GM23338 (cell line): ENCODE data around the gene COMP. TPM values are rescaled to one million over a fixed set of nuclear protein-coding genes. Genes with fewer than 3 reads are reported as not detected.
A peak's percentile ranks its signal among the peaks of the same experiment; 100 is the strongest.

Experiments used
- ATAC-seq: fragments of 200-7000 bp; cut with Tn5 transposase; 3 replicates; pipeline ENCODE4 v1.9.1; 2020
- DNase-seq: peaks from one replicate; pipeline ENCODE4 v3.0.0-alpha.2; 2015; ENCODE audit warnings: low spot score
- H2AFZ ChIP-seq: fragments of 200-600 bp; sonication (generic); 2 replicates; pipeline ENCODE4 v1.8.0; 2016; ENCODE audit warnings: antibody characterized with exemption, mild to moderate bottlenecking, moderate library complexity
- H3F3A ChIP-seq: fragments of 200-600 bp; sonication (generic); replicated peaks from 2 replicates; pipeline ENCODE4 v1.8.0; 2017; ENCODE audit warnings: antibody characterized with exemption, mixed run types, low read depth
- H3K27ac ChIP-seq: fragments of 200-600 bp; sonication (generic); 2 replicates; pipeline ENCODE4 v1.6.1; 2016; ENCODE audit warnings: low read depth
- H3K27me3 ChIP-seq: fragments of 200-600 bp; sonication (generic); 2 replicates; pipeline ENCODE4 v1.8.0; 2016; ENCODE audit warnings: mild to moderate bottlenecking, mixed run types, moderate library complexity; ENCODE audit not compliant: insufficient read depth
- H3K36me3 ChIP-seq: fragments of 200-600 bp; sonication (generic); 2 replicates; pipeline ENCODE4 v1.8.0; 2016; ENCODE audit warnings: mild to moderate bottlenecking; ENCODE audit not compliant: insufficient read depth
- H3K4me1 ChIP-seq: fragments of 200-600 bp; sonication (generic); 2 replicates; pipeline ENCODE4 v1.8.0; 2016; ENCODE audit warnings: mild to moderate bottlenecking, moderate library complexity; ENCODE audit not compliant: insufficient read depth
- H3K4me2 ChIP-seq: fragments of 200-600 bp; sonication (generic); 2 replicates; pipeline ENCODE4 v1.7.1; 2017; ENCODE audit warnings: mixed run types
- H3K4me3 ChIP-seq: fragments of 200-600 bp; sonication (generic); 2 replicates; pipeline ENCODE4 v1.6.1; 2016; ENCODE audit warnings: mixed run types
- H3K79me2 ChIP-seq: fragments of 200-600 bp; sonication (generic); replicated peaks from 2 replicates; pipeline ENCODE4 v1.8.0; 2017; ENCODE audit warnings: mild to moderate bottlenecking; ENCODE audit not compliant: insufficient read depth
- H3K9me2 ChIP-seq: fragments of 200-600 bp; sonication (generic); 2 replicates; pipeline ENCODE4 v1.8.0; 2017; ENCODE audit not compliant: insufficient read depth
- H4K20me1 ChIP-seq: fragments of 200-600 bp; sonication (generic); replicated peaks from 2 replicates; pipeline ENCODE4 v1.8.0; 2017; ENCODE audit warnings: mild to moderate bottlenecking; ENCODE audit not compliant: insufficient read depth
- H3K27ac Mint-ChIP-seq: 2 replicates; pipeline ENCODE4 v1.8.0; 2020; ENCODE audit warnings: inconsistent platforms, mild to moderate bottlenecking, moderate library complexity, mixed read lengths
- H3K27me3 Mint-ChIP-seq: 3 replicates; pipeline ENCODE4 v1.8.0; 2022; ENCODE audit warnings: low read depth, mild to moderate bottlenecking, moderate library complexity, mixed read lengths, inconsistent platforms; ENCODE audit not compliant: insufficient read depth, poor library complexity
- H3K36me3 Mint-ChIP-seq: 3 replicates; pipeline ENCODE4 v1.8.0; 2021; ENCODE audit warnings: low read depth, mild to moderate bottlenecking, inconsistent platforms, moderate library complexity, mixed read lengths
- H3K4me1 Mint-ChIP-seq: 3 replicates; pipeline ENCODE4 v1.8.0; 2020; ENCODE audit warnings: mild to moderate bottlenecking, inconsistent platforms, mixed read lengths
- H3K4me3 Mint-ChIP-seq: 3 replicates; pipeline ENCODE4 v1.8.0; 2021; ENCODE audit warnings: moderate library complexity, mild to moderate bottlenecking, inconsistent platforms, mixed read lengths
- H3K9me3 Mint-ChIP-seq: 3 replicates; pipeline ENCODE4 v1.8.0; 2020; ENCODE audit warnings: moderate library complexity, mild to moderate bottlenecking, inconsistent platforms, mixed read lengths
- JUNB ChIP-seq: IDR thresholded peaks from one replicate; pipeline ENCODE4 v1.6.1; 2016; ENCODE audit warnings: antibody characterized with exemption; ENCODE audit not compliant: unreplicated experiment
- POLR2AphosphoS5 ChIP-seq: IDR thresholded peaks from 2 replicates; pipeline ENCODE4 v1.6.1; 2016; ENCODE audit warnings: antibody characterized with exemption, low read depth
- polyA plus RNA-seq: library from polyadenylated mRNA; unstranded; fragments of >200 nt; fragmentation: Nextera tagmentation; extraction: Ambion mirVana; gene quantifications from 2 replicates; pipeline ENCODE4 v1.2.1, GENCODE V29; 2016
- total RNA-seq: library from RNA; depleted of rRNA; stranded (reverse); fragments of >200 nt; shearing (Covaris generic); gene quantifications from 2 replicates; pipeline ENCODE4 v1.2.3, GENCODE V29; 2014
- TF ChIP-seq, protein P1 (sequence below): IDR thresholded peaks from 2 replicates; pipeline ENCODE4 v1.6.1; 2016; ENCODE audit warnings: antibody characterized with exemption
- TF ChIP-seq, protein P2 (sequence below), 2 experiments: fragments of 200-600 bp in 1 of 2; sonication (generic) in 1 of 2; conservative IDR thresholded peaks; 2 replicates each; pipeline versions ENCODE4 v1.5.1 to v1.6.1; 2016 to 2017; ENCODE audit warnings: antibody characterized with exemption in 2 of 2, low read depth in 2 of 2, mild to moderate bottlenecking in 2 of 2, moderate library complexity in 1 of 2

The COMP gene
- total and polyA plus RNA-seq, 2 experiments from 2014 or later, result 0.58 to 0.63 TPM

DNA sequence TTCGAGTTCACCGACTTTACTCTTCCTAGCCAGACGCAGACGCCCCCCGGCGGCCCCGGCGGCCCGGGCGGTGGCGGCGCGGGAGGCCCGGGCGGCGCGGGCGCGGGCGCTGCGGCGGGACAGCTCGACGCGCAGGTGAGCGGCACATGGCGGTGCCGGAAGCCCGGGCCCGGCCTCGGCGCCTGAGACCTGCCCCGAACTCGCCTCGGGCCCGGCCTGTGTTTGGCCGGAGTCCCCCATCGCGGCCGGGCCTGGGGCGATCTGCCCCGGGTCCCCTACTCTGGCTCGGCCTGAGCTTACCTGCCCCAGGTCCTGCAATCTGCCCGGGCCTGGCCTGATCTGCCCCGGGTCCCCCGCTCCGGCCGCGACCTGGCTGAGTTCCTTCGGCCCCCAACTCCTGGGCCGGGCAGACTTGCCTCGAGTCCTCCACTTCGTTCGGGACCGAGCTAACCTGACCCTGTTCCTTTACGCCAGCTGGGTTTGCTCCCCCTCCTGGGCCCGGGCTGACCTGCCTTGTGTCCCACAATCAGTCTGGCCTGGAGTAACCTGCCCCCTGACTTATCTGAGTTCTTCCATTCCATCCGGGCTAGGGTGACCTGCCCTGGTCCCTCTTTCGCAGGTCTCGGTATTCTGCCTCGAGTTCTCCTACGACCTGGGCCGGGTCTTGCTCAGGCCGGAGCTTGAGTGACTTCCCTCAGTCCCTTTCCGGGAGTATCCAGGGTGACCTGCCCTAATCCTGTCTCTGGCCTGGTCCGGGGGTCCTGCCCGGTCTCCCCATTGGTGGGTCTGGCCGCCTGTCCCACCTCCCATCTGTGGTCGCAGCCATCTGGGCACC lies 41.4 kb upstream of the COMP start:
- peaks cover 45% of the 10 kb centered on the region for H4K20me1 ChIP-seq
- DNase-seq (peak; percentile 70), ATAC-seq (peak; percentile 72)
- no peak overlapping the region for H3K27ac ChIP-seq
- peaks cover 7% of the 10 kb centered on the region; the same call in 1 of the 2 replicates for H3K27me3 ChIP-seq
- Mint-ChIP-seq H3K36me3 (peaks cover 31% of the 10 kb centered on the region), H3K9me3 (peaks cover 2% of the 10 kb centered on the region), H3K27ac (peak overlapping the region; percentile 58), H3K4me1 (peaks cover 26% of the 10 kb centered on the region), H3K4me3 (peak overlapping the region; percentile 89), H3K27me3 (peaks cover 20% of the 10 kb centered on the region)
- 0 out of 2 replicates have a peak, but pooled peaks cover 4% of the 10 kb centered on the region for H3F3A ChIP-seq
- 0 out of 2 replicates have a peak, but pooled peaks cover 10% of the 10 kb centered on the region for H3K36me3 ChIP-seq
- H2AFZ ChIP-seq, result no peak overlapping the region
- peak overlapping the region; percentile 99 for H3K4me2 ChIP-seq
- peaks cover 23% of the 10 kb centered on the region for H3K4me1 ChIP-seq
- TF ChIP-seq, protein P1, sequence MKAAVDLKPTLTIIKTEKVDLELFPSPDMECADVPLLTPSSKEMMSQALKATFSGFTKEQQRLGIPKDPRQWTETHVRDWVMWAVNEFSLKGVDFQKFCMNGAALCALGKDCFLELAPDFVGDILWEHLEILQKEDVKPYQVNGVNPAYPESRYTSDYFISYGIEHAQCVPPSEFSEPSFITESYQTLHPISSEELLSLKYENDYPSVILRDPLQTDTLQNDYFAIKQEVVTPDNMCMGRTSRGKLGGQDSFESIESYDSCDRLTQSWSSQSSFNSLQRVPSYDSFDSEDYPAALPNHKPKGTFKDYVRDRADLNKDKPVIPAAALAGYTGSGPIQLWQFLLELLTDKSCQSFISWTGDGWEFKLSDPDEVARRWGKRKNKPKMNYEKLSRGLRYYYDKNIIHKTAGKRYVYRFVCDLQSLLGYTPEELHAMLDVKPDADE, result no peak
- TF ChIP-seq, protein P2, sequence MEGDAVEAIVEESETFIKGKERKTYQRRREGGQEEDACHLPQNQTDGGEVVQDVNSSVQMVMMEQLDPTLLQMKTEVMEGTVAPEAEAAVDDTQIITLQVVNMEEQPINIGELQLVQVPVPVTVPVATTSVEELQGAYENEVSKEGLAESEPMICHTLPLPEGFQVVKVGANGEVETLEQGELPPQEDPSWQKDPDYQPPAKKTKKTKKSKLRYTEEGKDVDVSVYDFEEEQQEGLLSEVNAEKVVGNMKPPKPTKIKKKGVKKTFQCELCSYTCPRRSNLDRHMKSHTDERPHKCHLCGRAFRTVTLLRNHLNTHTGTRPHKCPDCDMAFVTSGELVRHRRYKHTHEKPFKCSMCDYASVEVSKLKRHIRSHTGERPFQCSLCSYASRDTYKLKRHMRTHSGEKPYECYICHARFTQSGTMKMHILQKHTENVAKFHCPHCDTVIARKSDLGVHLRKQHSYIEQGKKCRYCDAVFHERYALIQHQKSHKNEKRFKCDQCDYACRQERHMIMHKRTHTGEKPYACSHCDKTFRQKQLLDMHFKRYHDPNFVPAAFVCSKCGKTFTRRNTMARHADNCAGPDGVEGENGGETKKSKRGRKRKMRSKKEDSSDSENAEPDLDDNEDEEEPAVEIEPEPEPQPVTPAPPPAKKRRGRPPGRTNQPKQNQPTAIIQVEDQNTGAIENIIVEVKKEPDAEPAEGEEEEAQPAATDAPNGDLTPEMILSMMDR (conservative IDR thresholded peaks at IDR 0.05; ENCODE audit: low read depth in 2 of 2), result peak; percentile 29 to 36; a peak in 3 of 4 replicates
- peak overlapping the region; percentile 89 for H3K4me3 ChIP-seq
- H3K9me2 ChIP-seq, result no peaks in the 10 kb centered on the region
- peaks cover 52% of the 10 kb centered on the region for H3K79me2 ChIP-seq

DNA sequence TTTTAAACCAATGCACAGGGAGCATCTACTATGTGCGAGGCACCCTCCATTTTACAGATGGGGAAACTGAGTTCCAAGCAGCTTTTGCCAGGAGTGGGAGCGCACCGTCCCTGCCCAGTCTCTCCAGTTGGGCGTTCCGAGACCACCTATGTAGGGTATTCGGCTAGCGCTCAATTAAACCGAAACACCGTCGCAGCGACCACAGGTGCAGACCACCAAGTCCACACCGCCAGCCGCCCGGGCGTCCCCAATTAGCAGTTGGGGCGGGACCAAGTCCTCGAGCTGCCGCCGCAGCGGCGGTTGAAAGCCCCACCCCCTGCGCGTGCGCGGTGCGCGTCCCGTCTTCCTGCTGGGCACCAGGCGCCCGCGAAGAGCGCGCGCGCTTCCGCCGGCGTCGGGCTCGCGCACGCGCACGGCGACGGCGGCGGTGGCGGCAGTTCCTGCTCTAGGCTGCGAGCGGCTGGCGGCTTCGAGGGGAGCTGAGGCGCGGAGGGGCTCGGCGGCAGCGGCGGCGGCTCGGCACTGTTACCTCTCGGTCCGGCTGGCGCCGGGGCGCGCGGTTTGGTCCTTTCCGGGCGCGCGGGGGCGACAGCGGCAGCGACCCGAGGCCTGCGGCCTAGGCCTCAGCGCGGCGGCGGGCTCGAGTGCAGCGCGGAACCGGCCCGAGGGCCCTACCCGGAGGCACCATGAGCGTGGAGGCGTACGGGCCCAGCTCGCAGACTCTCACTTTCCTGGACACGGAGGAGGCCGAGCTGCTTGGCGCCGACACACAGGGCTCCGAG lies 40.6 kb upstream of the COMP start, which contains the start of gene UPF1:
Gene UPF1 (plus strand): TSS at position 436 of the 782 bp plus-strand sequence. CDS start 251 bp downstream, at position 687.
- H3K4me2 ChIP-seq, result peak within 1 kb of the TSS; percentile 99
- peaks cover 13% of the 10 kb centered on the region; the same call in 1 of the 2 replicates for H3K27me3 ChIP-seq
- DNase-seq (peak; percentile 95), ATAC-seq (peak; percentile 65)
- peaks cover 23% of the 10 kb centered on the region for H3K4me1 ChIP-seq
- peak within 1 kb of the TSS; percentile 89 for H3K4me3 ChIP-seq
- H3K27ac Mint-ChIP-seq, result peak within 1 kb of the TSS; percentile 58
- H3K36me3 Mint-ChIP-seq, result peaks cover 28% of the 10 kb centered on the region
- H3K9me2 ChIP-seq, result no peaks in the 10 kb centered on the region
- H3K79me2 ChIP-seq, result peaks cover 43% of the 10 kb centered on the region
- no peak within 1 kb of the TSS for H3K27ac ChIP-seq
- H3K36me3 ChIP-seq, result 0 out of 2 replicates have a peak, but pooled peaks cover 7% of the 10 kb centered on the region
- H3K4me3 Mint-ChIP-seq, result peak within 1 kb of the TSS; percentile 89
- 0 out of 2 replicates have a peak, but pooled peaks cover 4% of the 10 kb centered on the region for H3F3A ChIP-seq
- peaks cover 22% of the 10 kb centered on the region for H3K27me3 Mint-ChIP-seq
- peaks cover 8% of the 10 kb centered on the region for H3K9me3 Mint-ChIP-seq
- TF ChIP-seq JUNB (no peak), POLR2AphosphoS5 (peak; percentile 92)
- peaks cover 37% of the 10 kb centered on the region for H4K20me1 ChIP-seq
- H2AFZ ChIP-seq, result peak within 1 kb of the TSS; percentile 100
- peaks cover 26% of the 10 kb centered on the region for H3K4me1 Mint-ChIP-seq
